ENCODE data around the gene DDX31.

DNA sequence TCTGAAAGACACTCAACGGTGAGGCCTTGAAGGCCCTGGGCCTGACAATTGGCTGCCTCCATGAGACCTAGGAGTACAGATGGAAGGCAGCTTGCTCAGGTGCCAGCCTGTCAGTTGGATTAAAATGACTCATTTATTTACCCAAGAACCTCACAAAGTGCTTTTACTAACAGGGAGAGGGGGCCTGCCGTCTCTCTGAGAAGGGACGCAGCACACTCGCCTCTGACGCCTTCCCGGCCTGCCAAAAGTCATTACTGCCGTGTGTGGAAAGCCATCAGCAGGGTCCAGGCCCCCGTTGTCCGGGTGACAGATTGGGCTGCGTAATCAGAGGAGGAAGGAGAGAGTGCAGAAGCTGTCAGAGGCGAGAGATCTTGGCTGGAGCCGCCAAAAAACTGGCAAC lies 32.4 kb downstream of the DDX31 start:
- TF ChIP-seq, protein P1, sequence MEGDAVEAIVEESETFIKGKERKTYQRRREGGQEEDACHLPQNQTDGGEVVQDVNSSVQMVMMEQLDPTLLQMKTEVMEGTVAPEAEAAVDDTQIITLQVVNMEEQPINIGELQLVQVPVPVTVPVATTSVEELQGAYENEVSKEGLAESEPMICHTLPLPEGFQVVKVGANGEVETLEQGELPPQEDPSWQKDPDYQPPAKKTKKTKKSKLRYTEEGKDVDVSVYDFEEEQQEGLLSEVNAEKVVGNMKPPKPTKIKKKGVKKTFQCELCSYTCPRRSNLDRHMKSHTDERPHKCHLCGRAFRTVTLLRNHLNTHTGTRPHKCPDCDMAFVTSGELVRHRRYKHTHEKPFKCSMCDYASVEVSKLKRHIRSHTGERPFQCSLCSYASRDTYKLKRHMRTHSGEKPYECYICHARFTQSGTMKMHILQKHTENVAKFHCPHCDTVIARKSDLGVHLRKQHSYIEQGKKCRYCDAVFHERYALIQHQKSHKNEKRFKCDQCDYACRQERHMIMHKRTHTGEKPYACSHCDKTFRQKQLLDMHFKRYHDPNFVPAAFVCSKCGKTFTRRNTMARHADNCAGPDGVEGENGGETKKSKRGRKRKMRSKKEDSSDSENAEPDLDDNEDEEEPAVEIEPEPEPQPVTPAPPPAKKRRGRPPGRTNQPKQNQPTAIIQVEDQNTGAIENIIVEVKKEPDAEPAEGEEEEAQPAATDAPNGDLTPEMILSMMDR (IDR thresholded peaks at IDR 0.05; ENCODE audit: low read depth, low read length), result no peak
- TF ChIP-seq POLR2A (IDR thresholded peaks at IDR 0.05; ENCODE audit: extremely low read depth, insufficient read length), result no peak
- TF ChIP-seq, protein P2, sequence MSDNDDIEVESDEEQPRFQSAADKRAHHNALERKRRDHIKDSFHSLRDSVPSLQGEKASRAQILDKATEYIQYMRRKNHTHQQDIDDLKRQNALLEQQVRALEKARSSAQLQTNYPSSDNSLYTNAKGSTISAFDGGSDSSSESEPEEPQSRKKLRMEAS (IDR thresholded peaks at IDR 0.05; ENCODE audit: low read depth, low read length), result no peak
- no peak for TF ChIP-seq MYC (IDR thresholded peaks at IDR 0.05; ENCODE audit: low read depth, low read length)

All from NB4 (cell line).